Medulla oblongata (tissue), 1 donor: ENCODE data around the gene MAGEA3.
"Not testable (repeated sequence)": the region's sequence is repeated elsewhere in the genome, so short reads cannot be mapped to it uniquely, and the experiment has no call there.

Experiments used
- DNase-seq: peaks from one replicate; pipeline ENCODE4 v3.0.0-alpha.2; 2015; ENCODE audit errors: extremely low spot score

Gene MAGEA3

DNA sequence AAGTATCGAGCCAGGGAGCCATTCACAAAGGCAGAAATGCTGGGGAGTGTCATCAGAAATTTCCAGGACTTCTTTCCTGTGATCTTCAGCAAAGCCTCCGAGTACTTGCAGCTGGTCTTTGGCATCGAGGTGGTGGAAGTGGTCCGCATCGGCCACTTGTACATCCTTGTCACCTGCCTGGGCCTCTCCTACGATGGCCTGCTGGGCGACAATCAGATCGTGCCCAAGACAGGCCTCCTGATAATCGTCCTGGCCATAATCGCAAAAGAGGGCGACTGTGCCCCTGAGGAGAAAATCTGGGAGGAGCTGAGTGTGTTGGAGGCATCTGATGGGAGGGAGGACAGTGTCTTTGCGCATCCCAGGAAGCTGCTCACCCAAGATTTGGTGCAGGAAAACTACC lies 37.9 kb downstream of the MAGEA3 start:
- DNase-seq: not testable (repeated sequence)

DNA sequence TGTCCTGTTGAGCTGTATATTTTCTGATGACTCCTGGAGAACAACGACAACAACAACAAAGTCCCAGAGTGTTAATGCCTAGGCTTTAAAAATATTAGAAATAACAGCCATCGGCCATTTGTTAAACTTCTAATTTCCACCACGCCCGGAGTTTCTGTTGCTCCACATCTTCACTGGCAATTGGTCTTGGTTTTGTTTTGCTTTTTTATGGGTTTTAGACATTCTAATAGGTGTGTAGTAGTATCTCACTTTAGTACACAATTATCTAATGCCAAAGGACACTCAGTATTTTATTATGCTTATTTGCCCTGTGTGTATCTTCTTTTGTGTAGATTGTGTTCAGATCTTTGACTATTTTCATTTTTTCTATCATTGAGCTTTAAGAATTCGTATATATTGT lies 40.0 kb downstream of the MAGEA3 start:
- DNase-seq: no peak
